H9 (cell line): ENCODE measurements around the gene C1QTNF2. TPM values are rescaled to one million over a fixed set of nuclear protein-coding genes. Genes with fewer than 3 reads are reported as not detected.

Experiments
- DNase-seq: peaks from one replicate; pipeline ENCODE4 v3.0.0-alpha.2; 2017
- H2AFZ ChIP-seq: one replicate; pipeline ENCODE4 v1.6.1; 2013; ENCODE audit warnings: mild to moderate bottlenecking, low read length, control low read depth, moderate library complexity
- H2AK5ac ChIP-seq: 2 replicates; pipeline ENCODE4 v1.6.1; 2013; ENCODE audit warnings: low read length, control low read depth, mixed read lengths; ENCODE audit not compliant: insufficient read length
- H2BK120ac ChIP-seq: one replicate; pipeline ENCODE4 v1.6.1; 2013; ENCODE audit warnings: low read depth, mild to moderate bottlenecking, low read length, control low read depth, inconsistent platforms; ENCODE audit not compliant: poor library complexity, severe bottlenecking
- H2BK12ac ChIP-seq: 2 replicates; pipeline ENCODE4 v1.6.1; 2013; ENCODE audit warnings: low read length, control low read depth, mixed read lengths, low read depth; ENCODE audit not compliant: insufficient read length
- H2BK15ac ChIP-seq: 2 replicates; pipeline ENCODE4 v1.6.1; 2013; ENCODE audit warnings: low read depth, low read length, control low read depth
- H2BK20ac ChIP-seq: one replicate; pipeline ENCODE4 v1.6.1; 2013; ENCODE audit warnings: low read depth, mild to moderate bottlenecking, low read length, control low read depth, inconsistent platforms; ENCODE audit not compliant: poor library complexity, severe bottlenecking
- H2BK5ac ChIP-seq: 2 replicates; pipeline ENCODE4 v1.6.1; 2013; ENCODE audit warnings: low read length, control low read depth, mixed read lengths; ENCODE audit not compliant: insufficient read length
- H3K14ac ChIP-seq: 2 replicates; pipeline ENCODE4 v1.6.1; 2013; ENCODE audit warnings: low read length, control low read depth; ENCODE audit not compliant: insufficient read depth
- H3K18ac ChIP-seq: 2 replicates; pipeline ENCODE4 v1.6.1; 2013; ENCODE audit warnings: low read depth, mild to moderate bottlenecking, mixed read lengths, low read length, control low read depth; ENCODE audit not compliant: insufficient read length
- H3K23ac ChIP-seq: 2 replicates; pipeline ENCODE4 v1.6.1; 2013; ENCODE audit warnings: low read length, control low read depth, mixed read lengths, low read depth; ENCODE audit not compliant: insufficient read length
- H3K23me2 ChIP-seq: 2 replicates; pipeline ENCODE4 v1.6.1; 2013; ENCODE audit warnings: low read depth, mild to moderate bottlenecking, mixed read lengths, low read length, control low read depth; ENCODE audit not compliant: insufficient read length, poor library complexity, severe bottlenecking
- H3K27ac ChIP-seq: 2 replicates; pipeline ENCODE4 v1.5.1; 2013; ENCODE audit warnings: low read length, control low read depth, mixed read lengths, low read depth; ENCODE audit not compliant: insufficient read length
- H3K27me3 ChIP-seq: 2 replicates; pipeline ENCODE4 v1.6.1; 2013; ENCODE audit warnings: low read length, control low read depth, inconsistent platforms; ENCODE audit not compliant: insufficient read depth
- H3K4ac ChIP-seq: 2 replicates; pipeline ENCODE4 v1.6.1; 2013; ENCODE audit warnings: low read depth, mild to moderate bottlenecking, control low read depth, inconsistent platforms, low read length, moderate library complexity
- H3K4me1 ChIP-seq: 2 replicates; pipeline ENCODE4 v1.6.1; 2013; ENCODE audit warnings: low read length, control low read depth, inconsistent platforms; ENCODE audit not compliant: insufficient read depth
- H3K4me2 ChIP-seq: 2 replicates; pipeline ENCODE4 v1.6.1; 2013; ENCODE audit warnings: low read length, control low read depth, mixed read lengths; ENCODE audit not compliant: insufficient read length, insufficient read depth
- H3K56ac ChIP-seq: 2 replicates; pipeline ENCODE4 v1.6.1; 2013; ENCODE audit warnings: low read depth, mild to moderate bottlenecking, mixed read lengths, low read length, control low read depth; ENCODE audit not compliant: insufficient read length
- H3K79me1 ChIP-seq: 2 replicates; pipeline ENCODE4 v1.6.1; 2013; ENCODE audit warnings: low read depth, mild to moderate bottlenecking, moderate library complexity, low read length, control low read depth, inconsistent platforms; ENCODE audit not compliant: insufficient read depth, poor library complexity, severe bottlenecking
- H3K79me2 ChIP-seq: 2 replicates; pipeline ENCODE4 v1.6.1; 2013; ENCODE audit warnings: low read length, control low read depth, inconsistent platforms; ENCODE audit not compliant: insufficient read depth
- H3K9ac ChIP-seq: 2 replicates; pipeline ENCODE4 v1.6.1; 2013; ENCODE audit warnings: low read length, control low read depth, mixed read lengths; ENCODE audit not compliant: insufficient read length; ENCODE audit errors: extremely low read depth
- H3K9me3 ChIP-seq: one replicate; pipeline ENCODE4 v1.6.1; 2013; ENCODE audit warnings: low read depth, low read length, inconsistent platforms; ENCODE audit not compliant: control insufficient read depth
- H3T11ph ChIP-seq: one replicate; pipeline ENCODE4 v1.6.1; 2013; ENCODE audit warnings: mild to moderate bottlenecking, low read length, control low read depth, inconsistent platforms
- H4K20me1 ChIP-seq: one replicate; pipeline ENCODE4 v1.6.1; 2013; ENCODE audit not compliant: control insufficient read depth, insufficient read length, insufficient read depth
- H4K5ac ChIP-seq: 2 replicates; pipeline ENCODE4 v1.6.1; 2013; ENCODE audit warnings: low read depth, mild to moderate bottlenecking, mixed read lengths, low read length, control low read depth; ENCODE audit not compliant: insufficient read length
- H4K8ac ChIP-seq: replicated peaks from 2 replicates; pipeline ENCODE4 v1.6.1; 2013; ENCODE audit warnings: low read length, control low read depth, mixed read lengths, low read depth; ENCODE audit not compliant: insufficient read length
- H4K91ac ChIP-seq: 2 replicates; pipeline ENCODE4 v1.6.1; 2013; ENCODE audit warnings: low read depth, mild to moderate bottlenecking, moderate library complexity, mixed read lengths, low read length, control low read depth; ENCODE audit not compliant: insufficient read length
- H3K27ac Mint-ChIP-seq, 3 experiments: 2 replicates in 2 of 3; 3 replicates in 1 of 3; pipeline ENCODE4 v1.8.0; 2020 to 2021; ENCODE audit warnings: mixed read lengths in 3 of 3, mild to moderate bottlenecking in 1 of 3, moderate library complexity in 1 of 3
- H3K27me3 Mint-ChIP-seq: 2 replicates; pipeline ENCODE4 v1.8.0; 2021; ENCODE audit warnings: low read depth, mild to moderate bottlenecking, moderate library complexity, mixed read lengths
- H3K36me3 Mint-ChIP-seq, 3 experiments: 2 replicates in 2 of 3; 3 replicates in 1 of 3; pipeline ENCODE4 v1.8.0; 2020 to 2021; ENCODE audit warnings: low read depth in 3 of 3, mixed read lengths in 3 of 3; ENCODE audit not compliant: insufficient read depth in 1 of 3
- H3K4me1 Mint-ChIP-seq, 2 experiments: 2 replicates each; pipeline ENCODE4 v1.8.0; 2020; ENCODE audit warnings: mixed read lengths in 2 of 2
- H3K4me3 Mint-ChIP-seq, 2 experiments: 2 replicates in 1 of 2; 3 replicates in 1 of 2; pipeline ENCODE4 v1.8.0; 2020 to 2021; ENCODE audit warnings: mild to moderate bottlenecking in 2 of 2, mixed read lengths in 2 of 2, moderate library complexity in 1 of 2
- H3K9me3 Mint-ChIP-seq, 2 experiments: 2 replicates in 1 of 2; 3 replicates in 1 of 2; pipeline ENCODE4 v1.8.0; 2020; ENCODE audit warnings: mild to moderate bottlenecking in 2 of 2, mixed read lengths in 2 of 2, moderate library complexity in 1 of 2
- CTCF ChIP-seq: fragments of 200-600 bp; sonication (generic); conservative IDR thresholded peaks from 3 replicates; pipeline ENCODE4 v1.8.0; 2021; ENCODE audit warnings: antibody characterized with exemption, mild to moderate bottlenecking
- WGBS: extraction: QIAGEN DNeasy Blood & Tissue Kit; methylation state at CpG from one replicate; pipeline ENCODE4 v1.1.7; 2013; ENCODE audit warnings: missing lambda C conversion rate, low lambda C conversion rate, mixed read lengths; ENCODE audit not compliant: insufficient read length; ENCODE audit errors: extremely low coverage; 5-methylcytosine and 5-hydroxymethylcytosine counted together
- total RNA-seq: library from RNA; stranded (reverse); gene quantifications from 2 replicates; pipeline ENCODE4 v1.2.1, GENCODE V29; 2021

The C1QTNF2 gene
- total RNA-seq, 1 experiment from 2014 or later = 0.59 TPM

- TF ChIP-seq CTCF = no peak
- Histone ChIP-seq H3K14ac (no peak overlapping the region), H4K8ac (no peak overlapping the region), H4K91ac (no peak overlapping the region), H3K9ac (no peak overlapping the region), H3K9me3 (no peaks in the 10 kb centered on the region), H3K79me2 (no peaks in the 10 kb centered on the region), H4K20me1 (no peaks in the 10 kb centered on the region), H3K4ac (no peak overlapping the region), H3K18ac (no peak overlapping the region), H2AFZ (no peak overlapping the region), H3K27me3 (no peaks in the 10 kb centered on the region), H3K23me2 (no peaks in the 10 kb centered on the region), H3K4me1 (no peaks in the 10 kb centered on the region; the same call in 1 of the 2 replicates), H2BK12ac (no peak overlapping the region), H2BK5ac (no peak overlapping the region), H3K27ac (no peak overlapping the region), H4K5ac (no peak overlapping the region), H3K79me1 (no peaks in the 10 kb centered on the region), H2AK5ac (no peak overlapping the region), H3K23ac (no peak overlapping the region), H2BK15ac (no peak overlapping the region), H3T11ph (no peak overlapping the region), H3K4me2 (no peak overlapping the region), H2BK120ac (no peak overlapping the region), H2BK20ac (no peak overlapping the region), H3K56ac (no peak overlapping the region)
- Mint-ChIP-seq H3K27me3 (no peaks in the 10 kb centered on the region; the same call in 1 of the 2 replicates), H3K9me3 (no peaks in the 10 kb centered on the region), H3K27ac (peak overlapping the region in 1 of 3 experiments; percentile 45; a peak in 1 of 7 replicates), H3K4me3 (no peak overlapping the region), H3K36me3 (no peaks in the 10 kb centered on the region), H3K4me1 (peaks cover 7% of the 10 kb centered on the region in 2 experiments; a peak in 3 of 4 replicates)
- no peak for DNase-seq
- no CpG with 5 or more reads among the region's 3 CpGs for WGBS
These were observed 36.7 kb downstream of the C1QTNF2 start for GRCh38 chr5:160333721-160334120.
